ENCODE measurements around the gene SLMAP.

DNA sequence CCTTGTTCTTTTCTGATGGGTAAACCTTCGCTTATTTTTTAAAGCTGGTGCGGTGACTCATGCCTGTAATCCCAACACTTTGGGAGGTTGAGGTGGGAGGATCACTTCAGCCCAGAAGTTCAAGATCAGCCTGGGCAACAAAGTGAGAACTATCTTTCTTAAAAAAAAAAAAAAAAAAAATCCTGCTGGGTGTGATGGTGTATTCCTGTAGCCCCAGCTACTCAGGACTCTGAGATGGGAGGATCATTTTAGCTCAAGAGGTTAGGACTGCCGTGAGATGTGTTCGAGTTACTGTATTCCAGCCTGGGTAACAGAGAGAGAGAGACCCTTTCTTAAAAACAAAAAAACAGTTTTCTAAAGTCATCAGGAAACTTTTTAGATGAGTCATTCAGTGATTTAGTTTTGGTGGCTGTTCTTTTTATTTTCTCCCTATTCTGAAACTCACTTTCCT is 37.7 kb downstream of the SLMAP start:
- TF ChIP-seq POLR2A (IDR thresholded peaks at IDR 0.05) (no peak), POLR2AphosphoS5 (IDR thresholded peaks at IDR 0.05) (no peak)

Data from prostate gland (tissue), 1 donor.